Measurements from ENCODE around the gene CRTC2.
"Not testable (repeated sequence)": the region's sequence is repeated elsewhere in the genome, so short reads cannot be mapped to it uniquely, and the experiment has no call there.

Gene CRTC2, protein sequence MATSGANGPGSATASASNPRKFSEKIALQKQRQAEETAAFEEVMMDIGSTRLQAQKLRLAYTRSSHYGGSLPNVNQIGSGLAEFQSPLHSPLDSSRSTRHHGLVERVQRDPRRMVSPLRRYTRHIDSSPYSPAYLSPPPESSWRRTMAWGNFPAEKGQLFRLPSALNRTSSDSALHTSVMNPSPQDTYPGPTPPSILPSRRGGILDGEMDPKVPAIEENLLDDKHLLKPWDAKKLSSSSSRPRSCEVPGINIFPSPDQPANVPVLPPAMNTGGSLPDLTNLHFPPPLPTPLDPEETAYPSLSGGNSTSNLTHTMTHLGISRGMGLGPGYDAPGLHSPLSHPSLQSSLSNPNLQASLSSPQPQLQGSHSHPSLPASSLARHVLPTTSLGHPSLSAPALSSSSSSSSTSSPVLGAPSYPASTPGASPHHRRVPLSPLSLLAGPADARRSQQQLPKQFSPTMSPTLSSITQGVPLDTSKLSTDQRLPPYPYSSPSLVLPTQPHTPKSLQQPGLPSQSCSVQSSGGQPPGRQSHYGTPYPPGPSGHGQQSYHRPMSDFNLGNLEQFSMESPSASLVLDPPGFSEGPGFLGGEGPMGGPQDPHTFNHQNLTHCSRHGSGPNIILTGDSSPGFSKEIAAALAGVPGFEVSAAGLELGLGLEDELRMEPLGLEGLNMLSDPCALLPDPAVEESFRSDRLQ

DNA sequence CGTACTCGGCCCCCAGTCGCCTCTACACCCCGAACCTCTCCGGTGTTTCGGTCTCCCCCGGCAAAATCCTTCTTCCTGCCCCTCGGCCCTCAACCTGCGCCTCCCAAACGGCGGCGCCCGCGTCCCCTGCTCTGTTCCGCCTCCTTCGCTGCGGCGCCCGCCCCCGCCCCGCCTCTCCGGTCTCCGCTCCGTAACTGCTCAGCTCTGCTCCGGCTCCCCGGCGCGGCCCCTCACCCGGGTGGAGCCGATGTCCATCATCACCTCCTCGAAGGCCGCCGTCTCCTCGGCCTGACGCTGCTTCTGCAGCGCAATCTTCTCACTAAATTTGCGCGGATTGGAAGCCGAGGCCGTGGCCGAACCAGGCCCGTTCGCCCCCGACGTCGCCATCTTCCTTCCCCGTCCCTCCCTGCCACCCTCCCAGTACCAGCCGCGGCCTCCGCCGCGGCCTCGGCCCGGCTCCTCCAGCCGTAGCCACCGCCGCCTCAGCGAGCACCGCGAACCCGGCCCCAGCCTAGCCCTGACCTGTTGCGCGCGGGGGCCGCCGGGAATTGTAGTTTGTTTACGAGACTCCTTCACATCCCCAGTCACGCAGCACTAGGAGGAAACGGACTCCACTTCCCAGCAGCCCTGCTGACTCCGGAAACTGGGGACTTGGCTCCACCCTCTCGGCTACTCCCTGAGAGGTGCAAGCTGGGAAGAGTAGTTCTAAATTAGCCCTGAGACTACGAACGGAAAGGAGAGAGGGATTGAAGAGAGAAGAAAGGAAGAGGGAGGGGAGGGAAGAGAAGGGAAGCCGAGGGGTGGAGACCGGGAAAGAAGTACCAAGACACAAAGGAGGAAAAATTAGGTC is at the start of gene CRTC2:
CRTC2 (minus strand) TSS at position 502 of the 850 bp plus-strand sequence; CDS start at position 387, 115 bp downstream.
- Histone ChIP-seq H3K27me3 (ENCODE audit: control insufficient read depth in 1 of 2, insufficient read depth in 2 of 2, low read length in 2 of 2) (no peaks in the 10 kb centered on the region), H3K9ac (ENCODE audit: low read length in 2 of 2) (peak within 1 kb of the TSS; percentile 85 to 88), H3K36me3 (ENCODE audit: control insufficient read depth in 2 of 2, insufficient read depth in 2 of 2, low read length in 2 of 2) (peaks cover 22 to 26% of the 10 kb centered on the region in 2 donors), H3K4me1 (ENCODE audit: control insufficient read depth, insufficient read depth, low read length) (peaks cover 60% of the 10 kb centered on the region), H3K27ac (ENCODE audit: low read length) (peak within 1 kb of the TSS; percentile 77), H3K4me3 (ENCODE audit: low read length in 2 of 2) (peak within 1 kb of the TSS; percentile 86 to 95), H3K9me3 (ENCODE audit: control insufficient read depth in 2 of 2, low read length in 2 of 2) (no peaks in the 10 kb centered on the region)

- no peaks in the 10 kb centered on the region for H3K27me3 ChIP-seq (ENCODE audit: control insufficient read depth in 1 of 2, insufficient read depth in 2 of 2, low read length in 2 of 2)
- no peaks in the 10 kb centered on the region for H3K36me3 ChIP-seq (ENCODE audit: control insufficient read depth in 2 of 2, insufficient read depth in 2 of 2, low read length in 2 of 2)
- H3K27ac ChIP-seq (ENCODE audit: low read length): no peak overlapping the region
- H3K4me3 ChIP-seq (ENCODE audit: low read length in 2 of 2): no peak overlapping the region
- no peaks in the 10 kb centered on the region for H3K4me1 ChIP-seq (ENCODE audit: control insufficient read depth, insufficient read depth, low read length)
- H3K9me3 ChIP-seq (ENCODE audit: control insufficient read depth in 2 of 2, low read length in 2 of 2): no peaks in the 10 kb centered on the region
- H3K9ac ChIP-seq (ENCODE audit: low read length in 2 of 2): no peak overlapping the region
These were observed 47.7 kb upstream of the CRTC2 start for GRCh38 chr1:154006136-154006535.

- Histone ChIP-seq H3K27ac (ENCODE audit: low read length) (no peak overlapping the region), H3K4me1 (ENCODE audit: control insufficient read depth, insufficient read depth, low read length) (no peaks in the 10 kb centered on the region), H3K27me3 (ENCODE audit: control insufficient read depth in 1 of 2, insufficient read depth in 2 of 2, low read length in 2 of 2) (no peaks in the 10 kb centered on the region), H3K9me3 (ENCODE audit: control insufficient read depth in 2 of 2, low read length in 2 of 2) (no peaks in the 10 kb centered on the region), H3K36me3 (ENCODE audit: control insufficient read depth in 2 of 2, insufficient read depth in 2 of 2, low read length in 2 of 2) (peaks cover under 1 to 2% of the 10 kb centered on the region in 2 donors), H3K4me3 (ENCODE audit: low read length in 2 of 2) (no peak overlapping the region), H3K9ac (ENCODE audit: low read length in 2 of 2) (no peak overlapping the region)
These were observed 42.0 kb upstream of the CRTC2 start for GRCh38 chr1:154000420-154000819.

DNA sequence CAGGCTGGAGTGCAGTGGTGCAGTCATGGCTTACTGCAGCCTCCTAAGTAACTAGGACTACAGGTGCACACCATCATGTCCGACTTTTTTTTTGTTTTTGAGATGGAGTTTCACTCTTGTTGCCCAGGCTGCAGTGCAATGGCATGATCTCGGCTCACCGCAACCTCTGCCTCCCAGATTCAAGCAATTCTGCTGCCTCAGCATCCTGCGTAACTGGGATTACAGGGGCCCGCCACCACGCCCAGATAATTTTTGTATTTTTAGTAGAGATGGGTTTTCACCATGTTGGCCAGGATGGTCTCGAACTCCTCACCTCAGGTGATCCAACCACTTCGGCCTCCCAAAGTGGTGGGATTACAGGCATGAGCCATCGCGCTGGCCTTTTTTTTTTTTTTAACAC is 38.5 kb upstream of the CRTC2 start:
- H3K4me3 ChIP-seq (ENCODE audit: low read length in 2 of 2); H3K9ac ChIP-seq (ENCODE audit: low read length in 2 of 2); H3K27me3 ChIP-seq (ENCODE audit: control insufficient read depth in 1 of 2, insufficient read depth in 2 of 2, low read length in 2 of 2); H3K9me3 ChIP-seq (ENCODE audit: control insufficient read depth in 2 of 2, low read length in 2 of 2); H3K27ac ChIP-seq (ENCODE audit: low read length): not testable (repeated sequence)
- H3K36me3 ChIP-seq (ENCODE audit: control insufficient read depth in 2 of 2, insufficient read depth in 2 of 2, low read length in 2 of 2): peaks cover 12% of the 10 kb centered on the region in 2 donors
- H3K4me1 ChIP-seq (ENCODE audit: control insufficient read depth, insufficient read depth, low read length): peaks cover 13% of the 10 kb centered on the region

GRCh38 chr1:153995640-153996039 is 37.2 kb upstream of the CRTC2 start:
- H3K9me3 ChIP-seq (ENCODE audit: control insufficient read depth in 2 of 2, low read length in 2 of 2): no peaks in the 10 kb centered on the region
- H3K9ac ChIP-seq (ENCODE audit: low read length in 2 of 2): no peak overlapping the region
- no peak overlapping the region for H3K4me3 ChIP-seq (ENCODE audit: low read length in 2 of 2)
- H3K36me3 ChIP-seq (ENCODE audit: control insufficient read depth in 2 of 2, insufficient read depth in 2 of 2, low read length in 2 of 2): peaks cover 12 to 18% of the 10 kb centered on the region in 2 donors
- H3K4me1 ChIP-seq (ENCODE audit: control insufficient read depth, insufficient read depth, low read length): peaks cover 20% of the 10 kb centered on the region
- H3K27ac ChIP-seq (ENCODE audit: low read length): no peak overlapping the region
- no peaks in the 10 kb centered on the region for H3K27me3 ChIP-seq (ENCODE audit: control insufficient read depth in 1 of 2, insufficient read depth in 2 of 2, low read length in 2 of 2)

DNA sequence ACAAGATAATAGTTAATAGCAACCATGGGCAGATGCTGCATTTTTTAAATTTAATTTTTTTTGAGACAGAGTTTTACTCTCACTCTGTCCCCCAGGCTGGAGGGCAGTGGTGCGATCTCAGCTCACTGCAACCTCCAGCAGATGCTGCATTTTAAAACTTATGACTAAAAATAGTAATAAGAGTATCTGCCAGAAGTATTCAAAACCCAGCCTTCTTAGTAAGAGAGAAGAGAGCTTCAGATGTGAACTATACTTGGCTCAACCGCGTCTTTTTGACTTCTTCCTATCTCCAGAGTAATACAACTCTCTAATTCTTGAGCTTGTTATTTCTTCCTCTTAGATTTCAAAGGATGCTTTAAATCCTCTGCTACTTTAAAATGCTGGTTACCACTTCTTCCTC is 36.8 kb upstream of the CRTC2 start:
- no peak overlapping the region for H3K27ac ChIP-seq (ENCODE audit: low read length)
- H3K9me3 ChIP-seq (ENCODE audit: control insufficient read depth in 2 of 2, low read length in 2 of 2): no peaks in the 10 kb centered on the region
- H3K9ac ChIP-seq (ENCODE audit: low read length in 2 of 2): no peak overlapping the region
- H3K4me3 ChIP-seq (ENCODE audit: low read length in 2 of 2): no peak overlapping the region
- peaks cover 20% of the 10 kb centered on the region for H3K4me1 ChIP-seq (ENCODE audit: control insufficient read depth, insufficient read depth, low read length)
- no peaks in the 10 kb centered on the region for H3K27me3 ChIP-seq (ENCODE audit: control insufficient read depth in 1 of 2, insufficient read depth in 2 of 2, low read length in 2 of 2)
- H3K36me3 ChIP-seq (ENCODE audit: control insufficient read depth in 2 of 2, insufficient read depth in 2 of 2, low read length in 2 of 2): peaks cover 12 to 18% of the 10 kb centered on the region in 2 donors

DNA sequence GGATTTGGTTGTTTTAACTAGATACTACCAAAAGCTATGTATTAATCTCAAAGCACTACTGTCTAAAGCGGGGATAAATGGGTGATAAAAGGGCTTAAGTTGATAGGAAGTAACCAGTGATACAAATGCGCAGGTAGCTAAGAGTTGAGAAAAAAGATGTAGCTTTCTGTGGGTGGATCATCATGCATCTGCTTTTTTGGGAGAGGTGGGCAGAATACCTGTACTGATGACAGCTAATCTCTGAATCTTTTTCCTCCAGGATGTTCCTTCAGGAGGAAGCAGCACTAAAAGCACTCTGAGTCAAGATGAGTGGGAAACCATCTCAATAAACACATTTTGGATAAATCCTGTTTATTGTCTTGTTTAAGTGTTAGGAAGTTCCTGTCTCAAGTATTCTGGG is 33.4 kb upstream of the CRTC2 start:
- Histone ChIP-seq H3K9me3 (ENCODE audit: control insufficient read depth in 2 of 2, low read length in 2 of 2) (no peaks in the 10 kb centered on the region), H3K9ac (ENCODE audit: low read length in 2 of 2) (peak overlapping the region; percentile 13 to 87), H3K36me3 (ENCODE audit: control insufficient read depth in 2 of 2, insufficient read depth in 2 of 2, low read length in 2 of 2) (peaks cover 12 to 18% of the 10 kb centered on the region in 2 donors), H3K27ac (ENCODE audit: low read length) (peak overlapping the region; percentile 96), H3K27me3 (ENCODE audit: control insufficient read depth in 1 of 2, insufficient read depth in 2 of 2, low read length in 2 of 2) (no peaks in the 10 kb centered on the region), H3K4me3 (ENCODE audit: low read length in 2 of 2) (peak overlapping the region; percentile 67 to 99), H3K4me1 (ENCODE audit: control insufficient read depth, insufficient read depth, low read length) (peaks cover 22% of the 10 kb centered on the region)

- no peaks in the 10 kb centered on the region for H3K9me3 ChIP-seq (ENCODE audit: control insufficient read depth in 2 of 2, low read length in 2 of 2)
- peaks cover 12 to 18% of the 10 kb centered on the region in 2 donors for H3K36me3 ChIP-seq (ENCODE audit: control insufficient read depth in 2 of 2, insufficient read depth in 2 of 2, low read length in 2 of 2)
- peak overlapping the region; percentile 96 for H3K27ac ChIP-seq (ENCODE audit: low read length)
- H3K4me1 ChIP-seq (ENCODE audit: control insufficient read depth, insufficient read depth, low read length): peaks cover 25% of the 10 kb centered on the region
- peak overlapping the region; percentile 67 to 99 for H3K4me3 ChIP-seq (ENCODE audit: low read length in 2 of 2)
- H3K27me3 ChIP-seq (ENCODE audit: control insufficient read depth in 1 of 2, insufficient read depth in 2 of 2, low read length in 2 of 2): no peaks in the 10 kb centered on the region
- H3K9ac ChIP-seq (ENCODE audit: low read length in 2 of 2): peak overlapping the region; percentile 87 to 98
These were observed 32.8 kb upstream of the CRTC2 start for GRCh38 chr1:153991151-153991630.

GRCh38 chr1:153990468-153991150 is 32.2 kb upstream of the CRTC2 start, which contains the start of gene RPS27:
RPS27 (plus strand) TSS chr1:153990762; CDS start chr1:153990797, 35 bp downstream.
- H3K9me3 ChIP-seq (ENCODE audit: control insufficient read depth in 2 of 2, low read length in 2 of 2): no peaks in the 10 kb centered on the region
- peak within 1 kb of the TSS; percentile 87 to 98 for H3K9ac ChIP-seq (ENCODE audit: low read length in 2 of 2)
- H3K4me1 ChIP-seq (ENCODE audit: control insufficient read depth, insufficient read depth, low read length): peaks cover 26% of the 10 kb centered on the region
- H3K27ac ChIP-seq (ENCODE audit: low read length): peak within 1 kb of the TSS; percentile 96
- peak within 1 kb of the TSS; percentile 67 to 99 for H3K4me3 ChIP-seq (ENCODE audit: low read length in 2 of 2)
- no peaks in the 10 kb centered on the region for H3K27me3 ChIP-seq (ENCODE audit: control insufficient read depth in 1 of 2, insufficient read depth in 2 of 2, low read length in 2 of 2)
- peaks cover 11 to 18% of the 10 kb centered on the region in 2 donors for H3K36me3 ChIP-seq (ENCODE audit: control insufficient read depth in 2 of 2, insufficient read depth in 2 of 2, low read length in 2 of 2)

GRCh38 chr1:153987621-153988020 is 29.2 kb upstream of the CRTC2 start:
- Histone ChIP-seq H3K27ac (ENCODE audit: low read length) (no peak overlapping the region), H3K4me1 (ENCODE audit: control insufficient read depth, insufficient read depth, low read length) (peaks cover 24% of the 10 kb centered on the region), H3K36me3 (ENCODE audit: control insufficient read depth in 2 of 2, insufficient read depth in 2 of 2, low read length in 2 of 2) (peaks cover 2 to 11% of the 10 kb centered on the region in 2 donors), H3K27me3 (ENCODE audit: control insufficient read depth in 1 of 2, insufficient read depth in 2 of 2, low read length in 2 of 2) (no peaks in the 10 kb centered on the region), H3K9ac (ENCODE audit: low read length in 2 of 2) (no peak overlapping the region), H3K4me3 (ENCODE audit: low read length in 2 of 2) (no peak overlapping the region), H3K9me3 (ENCODE audit: control insufficient read depth in 2 of 2, low read length in 2 of 2) (no peaks in the 10 kb centered on the region)

Data from stomach smooth muscle (tissue), 2 donors.